HG03575 (cell line): ENCODE data around the gene MRC1.

ENCODE experiments used
- ATAC-seq: cut with Tn5 transposase; IDR thresholded peaks from one replicate; pipeline ENCODE4 v1.9.1; 2021; ENCODE audit not compliant: unreplicated experiment, insufficient number of reproducible peaks, low FRiP score; ENCODE audit errors: extremely low read depth

Gene MRC1

GRCh38 chr10:17877121-17877520 lies 68.0 kb downstream of the MRC1 start:
- ATAC-seq: no peak

GRCh38 chr10:17878896-17879295 lies 69.7 kb downstream of the MRC1 start:
- no peak for ATAC-seq

- ATAC-seq: no peak
These were observed 71.5 kb downstream of the MRC1 start for GRCh38 chr10:17880601-17881000.

- ATAC-seq: no peak
These were observed 73.4 kb downstream of the MRC1 start for GRCh38 chr10:17882557-17882956.

GRCh38 chr10:17883621-17884020 lies 74.5 kb downstream of the MRC1 start:
- ATAC-seq: no peak

GRCh38 chr10:17888189-17888588 lies 79.0 kb downstream of the MRC1 start:
- no peak for ATAC-seq

GRCh38 chr10:17891435-17891834 lies 82.3 kb downstream of the MRC1 start:
- no peak for ATAC-seq

GRCh38 chr10:17904564-17904963 lies 95.4 kb downstream of the MRC1 start:
- ATAC-seq: no peak

- no peak for ATAC-seq
These were observed 96.3 kb downstream of the MRC1 start for GRCh38 chr10:17905491-17905890.

- no peak for ATAC-seq
These were observed 96.9 kb downstream of the MRC1 start for GRCh38 chr10:17906002-17906401.

GRCh38 chr10:17907641-17908040 lies 98.5 kb downstream of the MRC1 start:
- ATAC-seq: no peak

- ATAC-seq: no peak
These were observed 101.1 kb downstream of the MRC1 start for GRCh38 chr10:17910125-17910789.

- no peak for ATAC-seq
These were observed 103.6 kb downstream of the MRC1 start for GRCh38 chr10:17912754-17913153.

GRCh38 chr10:17913604-17914003 lies 104.5 kb downstream of the MRC1 start:
- no peak for ATAC-seq

GRCh38 chr10:17914169-17915045 lies 105.3 kb downstream of the MRC1 start:
- no peak for ATAC-seq

GRCh38 chr10:17915181-17915580 lies 106.0 kb downstream of the MRC1 start:
- ATAC-seq: no peak

- ATAC-seq: no peak
These were observed 109.2 kb downstream of the MRC1 start for GRCh38 chr10:17918187-17918903.

GRCh38 chr10:17921378-17921777 lies 112.2 kb downstream of the MRC1 start:
- no peak for ATAC-seq

- no peak for ATAC-seq
These were observed 114.6 kb downstream of the MRC1 start for GRCh38 chr10:17923728-17924127.
